SK-N-SH treated with all-trans-retinoic acid at 6 μM for 48 hours (cell line): ENCODE data around the gene DDT.

Source experiments
- ATAC-seq: fragments of 200-7000 bp; cut with Tn5 transposase; 3 replicates; pipeline ENCODE4 v1.9.1; 2020; ENCODE audit warnings: mild to moderate bottlenecking, moderate library complexity
- ARNTL ChIP-seq: fragments of 450-650 bp; formaldehyde crosslinking; IDR thresholded peaks from 2 replicates; pipeline ENCODE4 v1.5.0; 2020; ENCODE audit warnings: low read depth, mild to moderate bottlenecking, moderate library complexity, borderline replicate concordance
- BACH2 ChIP-seq: fragments of 250-450 bp; sonication (Bioruptor Pico); IDR thresholded peaks from 2 replicates; pipeline ENCODE4 v1.9.0; 2021; ENCODE audit warnings: mild to moderate bottlenecking, borderline replicate concordance
- CREB5 ChIP-seq: fragments of 250-450 bp; sonication (Bioruptor Pico); IDR thresholded peaks from 2 replicates; pipeline ENCODE4 v1.5.1; 2020; ENCODE audit warnings: low read depth, mild to moderate bottlenecking, moderate library complexity
- CSDC2 ChIP-seq: fragments of 250-450 bp; sonication (Bioruptor Pico); IDR thresholded peaks from 2 replicates; pipeline ENCODE4 v1.5.0; 2020; ENCODE audit warnings: mild to moderate bottlenecking, moderate library complexity
- CSRNP3 ChIP-seq: fragments of 250-450 bp; sonication (Bioruptor Pico); IDR thresholded peaks from 2 replicates; pipeline ENCODE4 v1.5.1; 2021; ENCODE audit warnings: mild to moderate bottlenecking, moderate library complexity
- ESRRG ChIP-seq: fragments of 250-450 bp; sonication (Bioruptor Pico); IDR thresholded peaks from 2 replicates; pipeline ENCODE4 v1.6.1; 2021; ENCODE audit warnings: mild to moderate bottlenecking
- GLIS3 ChIP-seq: fragments of 250-450 bp; sonication (Bioruptor Pico); IDR thresholded peaks from 2 replicates; pipeline ENCODE4 v1.5.0; 2020; ENCODE audit warnings: mild to moderate bottlenecking, moderate library complexity
- ISL1 ChIP-seq: fragments of 250-450 bp; sonication (Bioruptor Pico); IDR thresholded peaks from 2 replicates; pipeline ENCODE4 v2.1.2; 2022; ENCODE audit warnings: mild to moderate bottlenecking, moderate library complexity
- OSR1 ChIP-seq: fragments of 250-450 bp; sonication (Bioruptor Pico); IDR thresholded peaks from 2 replicates; pipeline ENCODE4 v1.8.0; 2022; ENCODE audit warnings: moderate library complexity, mild to moderate bottlenecking, inconsistent platforms
- PATZ1 ChIP-seq: fragments of 250-450 bp; sonication (Bioruptor Pico); IDR thresholded peaks from 2 replicates; pipeline ENCODE4 v1.8.0; 2020; ENCODE audit warnings: mild to moderate bottlenecking, moderate library complexity, borderline replicate concordance
- POU6F1 ChIP-seq: fragments of 250-450 bp; sonication (Bioruptor Pico); IDR thresholded peaks from 2 replicates; pipeline ENCODE4 v1.8.0; 2021; ENCODE audit warnings: low read depth, mild to moderate bottlenecking, moderate library complexity, borderline replicate concordance
- PPARA ChIP-seq: fragments of 250-450 bp; sonication (Bioruptor Pico); IDR thresholded peaks from 2 replicates; pipeline ENCODE4 v1.5.0; 2020; ENCODE audit warnings: mild to moderate bottlenecking, borderline replicate concordance
- RARB ChIP-seq: fragments of 250-450 bp; sonication (Bioruptor Pico); IDR thresholded peaks from 2 replicates; pipeline ENCODE4 v1.8.0; 2021; ENCODE audit warnings: mild to moderate bottlenecking, moderate library complexity
- SNAI2 ChIP-seq: fragments of 250-450 bp; sonication (Bioruptor Pico); IDR thresholded peaks from 2 replicates; pipeline ENCODE4 v1.5.0; 2020; ENCODE audit warnings: mild to moderate bottlenecking, moderate library complexity
- TCF4 ChIP-seq: fragments of 250-450 bp; sonication (Bioruptor Pico); IDR thresholded peaks from 2 replicates; pipeline ENCODE4 v1.8.0; 2021; ENCODE audit warnings: mild to moderate bottlenecking, moderate library complexity, borderline replicate concordance
- TOX ChIP-seq: fragments of 250-450 bp; sonication (Bioruptor Pico); IDR thresholded peaks from 2 replicates; pipeline ENCODE4 v1.8.0; 2021; ENCODE audit warnings: mild to moderate bottlenecking, moderate library complexity, borderline replicate concordance
- TSHZ2 ChIP-seq: fragments of 250-450 bp; sonication (Bioruptor Pico); IDR thresholded peaks from 2 replicates; pipeline ENCODE4 v1.5.0; 2020; ENCODE audit warnings: mild to moderate bottlenecking, moderate library complexity
- ZC3H10 ChIP-seq: fragments of 250-450 bp; sonication (Bioruptor Pico); IDR thresholded peaks from 2 replicates; pipeline ENCODE4 v1.5.1; 2021; ENCODE audit warnings: mild to moderate bottlenecking, moderate library complexity
- ZFP3 ChIP-seq: fragments of 250-450 bp; sonication (Bioruptor Pico); IDR thresholded peaks from 2 replicates; pipeline ENCODE4 v1.5.0; 2020; ENCODE audit warnings: mild to moderate bottlenecking, moderate library complexity
- ZFP30 ChIP-seq: fragments of 450-650 bp; formaldehyde crosslinking; IDR thresholded peaks from 2 replicates; pipeline ENCODE4 v1.5.0; 2022; ENCODE audit warnings: mild to moderate bottlenecking, moderate library complexity
- ZNF8 ChIP-seq: fragments of 450-650 bp; formaldehyde crosslinking; IDR thresholded peaks from 2 replicates; pipeline ENCODE4 v1.5.0; 2020; ENCODE audit warnings: mild to moderate bottlenecking, moderate library complexity

DDT gene

GRCh38 chr22:24007253-24008021 is 33.2 kb upstream of the DDT start:
- TF ChIP-seq OSR1 (CRISPR knock-in tag) = no peak
- TF ChIP-seq POU6F1 = no peak
- no peak for TF ChIP-seq ESRRG (CRISPR knock-in tag)
- TF ChIP-seq RARB = no peak
- no peak for TF ChIP-seq ISL1 (CRISPR knock-in tag)
- no peak for TF ChIP-seq GLIS3
- no peak for TF ChIP-seq ZFP3 (CRISPR knock-in tag)
- no peak for TF ChIP-seq PATZ1 (CRISPR knock-in tag)
- TF ChIP-seq ZC3H10 = no peak

GRCh38 chr22:24006914-24007214 is 32.6 kb upstream of the DDT start:
- TF ChIP-seq POU6F1 (no peak), ZNF8 (no peak), CREB5 (CRISPR knock-in tag) (no peak)
- no peak for ATAC-seq

More at GRCh38 chr22:24007253-24008021, 33.2 kb upstream of the DDT start:
- no peak for ATAC-seq

GRCh38 chr22:24006207-24006913 is 32.1 kb upstream of the DDT start:
- TF ChIP-seq PPARA (CRISPR knock-in tag) (no peak), TSHZ2 (CRISPR knock-in tag) (no peak), POU6F1 (no peak), TCF4 (CRISPR knock-in tag) (no peak), ZC3H10 (no peak), CSRNP3 (CRISPR knock-in tag) (no peak), ESRRG (CRISPR knock-in tag) (no peak), TOX (no peak), ISL1 (CRISPR knock-in tag) (no peak), OSR1 (CRISPR knock-in tag) (no peak), BACH2 (CRISPR knock-in tag) (no peak), ZFP30 (CRISPR knock-in tag) (no peak), CREB5 (CRISPR knock-in tag) (no peak), CSDC2 (no peak), SNAI2 (no peak), ZFP3 (CRISPR knock-in tag) (no peak), RARB (no peak), ARNTL (CRISPR knock-in tag) (no peak)
- TF ChIP-seq, all 23 proteins: peak for 0
- no peak for ATAC-seq
